ENCODE results near the gene OMA1.
"Not testable (repeated sequence)": the region's sequence is repeated elsewhere in the genome, so short reads cannot be mapped to it uniquely, and the experiment has no call there.

The OMA1 gene

DNA sequence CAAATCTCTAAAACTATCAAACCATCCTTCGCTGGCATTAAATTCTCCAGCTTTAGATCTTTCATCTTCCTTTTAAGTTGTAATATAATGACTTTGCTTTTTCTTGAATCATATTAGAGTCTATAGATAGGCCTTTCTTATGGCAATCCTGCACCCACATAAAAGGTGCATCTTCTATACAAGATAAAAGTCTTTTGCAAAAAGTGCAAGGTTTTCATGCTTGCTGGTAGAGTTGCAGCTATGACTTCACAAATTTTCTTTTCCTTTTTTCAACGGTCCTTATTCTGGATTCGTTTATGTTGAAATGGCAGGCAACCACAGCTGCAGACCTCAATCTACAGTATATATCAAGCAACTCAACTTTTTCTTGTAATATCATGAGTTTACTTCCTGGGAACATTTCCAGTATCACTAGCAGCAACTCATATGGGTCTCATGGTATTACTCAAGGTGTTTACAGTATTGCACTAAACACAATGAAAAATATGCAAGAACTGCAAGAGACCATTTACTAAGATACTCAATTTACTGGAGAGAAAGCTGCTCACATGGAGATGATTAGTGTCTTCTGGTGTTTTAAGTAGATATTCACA lies 22.1 kb downstream of the OMA1 start:
- no peak for DNase-seq

DNA sequence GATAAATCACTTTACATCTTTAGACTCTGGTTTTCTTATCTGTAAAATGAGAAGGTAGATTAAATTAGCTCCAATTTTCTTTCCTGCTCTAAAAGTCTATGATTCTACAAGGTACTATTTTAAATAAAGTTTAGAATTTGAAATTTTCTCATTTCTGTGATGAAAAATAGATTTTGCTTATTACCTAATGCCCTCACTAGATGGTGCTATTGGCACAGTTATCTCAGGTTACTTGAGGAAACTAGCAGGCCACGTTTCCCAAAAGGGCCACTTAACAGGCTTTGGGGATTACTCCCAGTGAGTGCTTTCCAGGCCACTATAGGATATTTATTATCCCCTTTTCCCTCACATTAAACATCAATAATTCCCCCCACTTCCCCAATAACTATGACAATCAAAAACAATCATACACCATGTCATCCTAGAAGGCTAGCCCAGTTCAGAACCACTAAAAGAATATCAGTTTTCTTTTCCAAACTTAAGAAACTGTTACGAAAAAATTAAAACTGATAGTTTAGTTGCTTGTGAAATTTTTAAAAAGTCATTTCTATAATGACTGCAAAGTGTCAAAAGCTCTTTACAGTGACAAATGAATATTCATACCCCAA lies 30.6 kb downstream of the OMA1 start:
- DNase-seq: peak; percentile 82

DNA sequence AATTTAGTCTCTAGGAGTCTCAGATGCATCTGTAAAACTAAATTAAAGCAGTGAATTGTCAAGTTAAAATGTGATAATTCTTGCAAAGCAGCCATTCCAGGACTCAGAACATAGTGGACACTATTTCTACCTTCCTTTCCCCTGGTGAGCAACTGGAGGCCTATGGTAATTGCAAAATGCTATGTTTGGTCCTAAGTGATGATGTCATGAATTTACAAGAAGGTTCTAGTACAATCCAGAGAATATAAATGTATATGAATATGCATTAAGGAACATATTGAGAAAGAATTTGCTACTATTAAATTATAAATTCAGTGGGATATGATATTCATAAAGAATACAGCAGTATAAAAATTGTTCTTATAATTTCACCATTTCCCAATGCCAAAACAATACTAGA lies 32.6 kb downstream of the OMA1 start:
- no peak for DNase-seq

DNA sequence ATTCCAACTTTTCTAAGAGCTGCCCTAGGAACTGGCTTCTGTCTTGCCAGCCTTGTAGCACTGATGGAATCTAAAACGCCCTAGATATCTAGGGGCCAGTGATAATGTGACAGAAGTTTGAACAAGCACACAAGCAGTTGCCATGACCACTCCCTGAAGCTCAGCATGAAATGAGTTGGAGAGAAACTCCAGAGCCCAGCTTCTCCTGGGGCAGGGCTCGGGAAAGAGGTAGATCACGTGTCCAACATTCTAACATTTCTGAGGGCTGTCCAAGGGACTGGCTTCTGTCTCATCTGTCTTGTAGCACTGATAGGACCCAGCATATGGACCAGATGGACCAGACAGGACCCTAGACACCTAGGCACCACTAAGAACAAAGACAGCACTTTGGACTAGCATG lies 37.9 kb downstream of the OMA1 start:
- DNase-seq: no peak

DNA sequence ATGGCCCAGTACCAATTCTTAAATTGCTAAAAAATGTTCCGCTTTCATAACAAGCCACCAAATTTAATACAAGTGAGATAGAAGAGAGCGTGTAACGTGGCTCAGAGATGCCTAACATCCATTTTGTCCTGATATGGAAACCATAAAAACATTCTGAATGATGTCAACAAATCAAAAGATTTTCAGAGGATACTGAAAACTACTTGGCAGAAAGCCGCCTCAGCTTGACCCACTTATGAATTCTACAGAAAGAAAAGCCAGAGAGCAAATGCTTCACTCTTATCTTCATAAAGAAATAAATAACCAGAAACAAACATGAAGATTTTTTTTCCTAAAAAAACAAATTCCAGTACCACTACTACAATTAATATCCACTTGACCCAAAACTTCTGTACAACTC lies 41.2 kb downstream of the OMA1 start:
- DNase-seq: no peak

DNA sequence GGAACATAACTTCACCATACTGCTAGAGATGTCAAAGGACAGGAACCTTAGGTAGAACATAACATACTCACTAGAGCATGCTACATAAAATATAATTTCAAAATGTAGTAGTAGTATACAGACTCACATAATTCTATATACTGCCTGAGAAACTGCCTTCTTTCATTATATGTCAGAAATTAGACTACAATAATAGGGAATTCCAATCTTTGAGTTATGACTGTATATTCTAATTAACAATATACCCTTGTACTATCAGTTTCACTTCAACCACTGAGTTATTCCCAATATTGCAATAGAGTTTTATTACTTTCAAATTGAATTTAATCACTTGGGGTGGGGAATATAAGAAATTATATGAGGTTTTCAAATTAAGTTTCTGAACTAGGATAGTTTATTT lies 44.0 kb downstream of the OMA1 start:
- DNase-seq: no peak

DNA sequence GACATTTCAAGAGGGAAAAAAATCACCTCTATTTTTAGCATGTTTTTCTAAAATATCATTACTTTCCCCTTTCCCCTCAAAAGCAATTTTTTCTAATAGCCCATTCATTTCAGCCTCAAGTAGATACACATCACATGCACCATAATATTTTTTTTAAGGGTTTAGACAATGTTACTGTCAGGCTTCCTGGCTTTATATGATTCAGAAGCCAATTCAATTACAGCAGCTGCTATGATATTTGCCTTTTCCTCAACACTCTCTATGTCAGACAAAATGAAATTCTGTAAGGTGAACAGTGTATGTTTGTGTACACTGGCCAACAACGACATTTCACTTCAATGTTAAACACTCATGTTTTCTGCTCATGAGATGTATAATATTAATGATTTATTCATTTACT lies 46.5 kb downstream of the OMA1 start:
- no peak for DNase-seq

DNA sequence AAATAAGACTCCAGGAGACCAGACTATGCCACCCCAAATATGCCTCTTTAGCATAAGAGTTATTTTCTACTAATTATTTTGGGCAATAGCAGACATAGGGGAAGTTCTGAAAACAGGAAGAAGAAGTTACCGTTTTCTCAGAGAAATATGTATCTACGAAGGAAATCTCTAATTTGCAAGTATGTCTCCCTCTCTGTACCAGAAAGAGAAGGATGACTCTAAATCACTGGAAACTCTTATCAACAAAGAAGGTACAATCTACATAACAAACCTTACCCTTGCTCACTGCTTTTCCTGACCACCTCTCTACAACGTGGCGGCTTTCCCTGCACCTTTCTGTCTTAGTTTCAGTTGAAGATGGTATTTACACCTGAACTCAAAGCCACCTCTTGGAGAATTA lies 49.0 kb downstream of the OMA1 start:
- DNase-seq: no peak

DNA sequence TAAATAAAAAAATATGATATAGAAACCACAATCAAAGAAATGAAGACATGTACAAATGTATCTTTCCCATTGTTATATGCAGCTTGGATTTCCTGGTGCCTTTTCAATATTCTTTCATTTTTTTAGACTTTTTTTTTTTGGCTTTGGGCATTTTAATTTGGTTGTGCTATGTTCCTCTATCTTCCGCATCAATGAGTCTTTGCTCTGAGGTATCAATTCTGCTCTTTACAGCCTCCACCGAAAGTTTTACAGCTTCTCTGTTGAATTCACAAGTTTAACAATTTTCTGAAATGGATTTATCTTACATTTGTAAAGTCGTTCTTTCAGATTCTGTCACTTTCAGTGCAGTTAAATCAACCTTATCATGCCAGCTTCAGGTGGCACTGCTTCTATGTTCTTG lies 50.5 kb downstream of the OMA1 start:
- no peak for DNase-seq

DNA sequence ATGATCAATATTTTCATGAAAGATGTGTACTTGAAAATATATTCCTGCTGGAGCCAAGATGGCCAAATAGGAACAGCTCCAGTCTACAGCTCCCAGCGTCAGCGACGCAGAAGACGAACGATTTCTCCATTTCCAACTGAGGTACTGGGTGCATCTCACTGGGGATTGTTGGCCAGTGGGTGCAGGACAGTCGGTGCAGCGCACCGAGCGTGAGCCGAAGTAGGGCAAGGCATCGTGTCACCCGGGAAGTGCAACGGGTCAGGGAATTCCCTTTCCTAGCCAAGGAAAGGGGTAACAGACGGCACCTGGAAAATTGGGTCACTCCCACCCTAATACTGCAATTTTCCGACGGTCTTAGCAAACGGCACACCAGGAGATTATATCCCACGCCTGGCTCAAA lies 57.6 kb downstream of the OMA1 start:
- not testable (repeated sequence) for DNase-seq

DNA sequence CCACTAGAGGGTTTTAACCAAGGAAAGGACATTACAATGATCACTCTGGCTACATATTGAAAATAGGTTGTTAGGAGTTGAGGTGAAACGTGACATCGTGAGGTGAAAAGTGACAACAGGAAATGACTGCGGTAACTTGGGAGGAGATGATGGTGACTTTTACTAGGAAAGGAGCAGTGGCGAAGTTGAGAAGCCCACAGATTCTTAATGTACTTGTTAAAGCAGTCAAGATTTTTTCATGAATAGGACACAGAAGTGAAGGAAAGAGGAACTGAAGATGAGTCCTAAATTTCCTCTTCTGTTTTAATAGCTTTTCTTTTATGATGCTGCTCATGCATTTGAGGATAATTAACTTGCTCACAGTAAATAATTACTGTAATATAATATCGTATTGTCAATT lies 59.5 kb downstream of the OMA1 start:
- DNase-seq: no peak

DNA sequence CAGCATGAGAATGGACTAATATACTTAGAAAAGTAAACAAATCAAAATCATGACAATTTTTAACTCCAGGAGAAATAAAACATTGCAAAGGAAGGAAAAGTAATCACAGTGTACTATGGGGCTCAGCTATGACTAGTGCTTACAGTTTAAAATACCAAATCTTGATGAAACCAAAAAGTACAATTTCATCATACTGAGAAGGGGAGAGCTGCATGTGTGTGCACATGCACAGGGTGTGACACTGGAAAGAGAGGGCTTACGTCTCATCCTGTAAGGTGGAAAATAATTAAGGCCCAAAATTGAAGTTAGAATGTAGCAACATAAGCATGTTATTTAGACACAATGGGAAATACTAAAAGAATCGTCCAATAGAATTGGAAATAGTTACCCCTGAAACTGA lies 64.6 kb downstream of the OMA1 start:
- no peak for DNase-seq

DNA sequence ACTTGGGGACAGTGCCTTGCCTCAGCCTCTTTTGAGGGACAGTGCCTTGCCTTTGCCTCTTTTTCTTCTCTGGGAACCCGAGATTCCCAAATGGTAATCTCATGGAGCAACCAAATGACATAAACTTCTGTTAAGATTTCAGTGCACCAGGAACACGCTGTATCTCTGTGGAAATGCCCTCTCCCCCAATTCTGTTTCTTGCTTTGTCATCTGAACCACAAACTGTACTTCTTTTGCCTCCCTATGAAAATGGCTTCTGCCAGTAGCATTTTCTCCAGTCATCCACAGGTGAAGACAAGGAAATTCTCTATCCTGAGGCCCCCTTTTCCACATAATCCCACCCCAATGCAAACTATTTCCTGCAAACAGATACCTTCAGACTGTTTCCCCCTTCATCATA lies 66.3 kb downstream of the OMA1 start:
- no peak for DNase-seq

DNA sequence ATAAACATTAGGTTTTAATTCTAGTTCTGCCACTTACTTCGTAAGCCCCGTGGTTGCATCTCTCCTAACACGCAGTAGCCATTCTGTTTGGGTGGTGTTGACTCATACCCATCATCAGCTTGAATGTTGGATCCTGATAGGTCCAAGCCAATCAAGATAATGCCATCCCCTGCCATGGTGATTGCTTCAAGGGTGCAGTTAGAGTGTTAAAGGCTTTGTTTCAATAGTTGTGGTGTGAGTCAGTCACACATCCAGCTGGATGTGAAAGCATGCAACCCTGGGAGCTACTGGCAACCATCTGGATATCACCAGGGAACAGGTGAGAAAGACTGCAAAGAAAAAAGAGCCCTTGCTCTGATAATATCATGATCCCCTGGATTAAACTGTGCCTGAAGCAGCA lies 69.1 kb downstream of the OMA1 start:
- DNase-seq: no peak

DNA sequence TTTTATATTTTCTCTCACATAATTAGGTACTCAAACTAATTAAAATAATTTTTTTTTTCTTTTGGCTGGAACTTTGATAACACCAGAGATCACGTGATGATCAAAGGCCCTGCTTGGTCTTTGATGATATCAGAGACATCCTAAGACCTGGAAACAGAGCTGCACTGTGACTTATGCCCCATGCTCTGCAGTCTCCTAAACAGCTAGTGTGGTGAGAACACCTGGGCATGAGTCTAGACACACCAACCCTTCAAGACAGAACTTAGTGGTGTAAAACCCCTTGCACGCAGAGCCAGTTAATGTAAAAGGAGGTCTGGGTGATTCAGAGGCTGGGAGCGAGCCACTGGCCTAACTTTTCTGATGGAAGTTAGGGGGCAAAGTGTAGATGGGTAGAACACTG lies 70.3 kb downstream of the OMA1 start:
- no peak for DNase-seq

DNA sequence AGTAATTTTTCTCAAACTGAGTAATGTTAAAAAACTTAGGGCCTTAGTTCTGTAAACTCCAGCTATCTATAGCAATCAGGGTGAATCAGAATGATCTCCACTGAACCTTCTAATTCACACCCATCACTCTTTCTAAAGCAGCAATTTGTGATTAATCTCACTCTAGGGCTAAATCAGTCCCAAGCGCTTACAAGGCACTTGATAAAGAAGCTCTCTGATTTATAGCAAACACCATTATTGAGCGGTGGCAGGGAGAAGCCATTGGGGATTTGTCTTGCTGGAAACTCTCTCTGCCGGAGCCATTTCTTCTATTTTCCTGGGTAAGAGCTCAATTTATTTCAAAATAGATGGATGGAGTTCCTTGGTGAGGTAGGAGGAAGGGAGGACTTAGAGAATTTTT lies 77.0 kb downstream of the OMA1 start:
- no peak for DNase-seq

DNA sequence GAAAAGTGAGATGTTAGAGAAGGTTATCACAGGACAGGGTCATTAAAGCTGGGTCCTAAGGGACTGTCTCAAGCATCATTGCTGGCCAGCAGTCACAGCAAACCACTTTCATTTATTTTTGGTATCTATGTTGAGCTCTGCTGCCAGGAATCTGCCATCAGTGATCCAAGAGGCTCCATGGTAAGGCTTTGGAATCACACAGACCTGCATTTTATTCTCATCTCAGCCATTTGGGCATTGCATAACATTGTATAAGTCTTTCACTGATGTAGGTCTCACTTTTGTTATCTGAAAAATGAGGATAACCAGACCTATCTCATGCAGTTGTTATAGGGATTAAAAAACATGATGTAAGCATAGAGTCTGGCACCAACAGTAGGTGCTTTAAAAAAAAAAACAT lies 77.5 kb downstream of the OMA1 start:
- DNase-seq: no peak

DNA sequence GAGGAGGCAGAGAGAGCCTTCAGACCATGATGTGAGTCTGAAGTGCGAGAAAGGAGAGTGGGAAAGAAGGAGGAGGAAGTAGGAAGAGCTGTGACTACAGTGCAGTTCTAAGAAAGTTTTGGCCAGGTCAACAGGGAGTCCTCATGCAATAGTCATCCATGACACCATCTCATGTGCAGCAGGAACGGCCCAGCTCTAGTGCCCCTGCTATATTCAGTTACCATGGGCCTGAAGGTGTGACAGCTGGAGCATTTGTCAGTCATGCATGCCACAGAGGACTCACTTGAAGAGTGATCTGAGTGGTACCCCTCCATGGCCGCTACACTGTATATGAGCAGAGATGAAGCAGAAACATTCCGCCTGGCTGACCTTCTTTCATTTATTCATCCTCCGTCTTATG lies 77.9 kb downstream of the OMA1 start:
- DNase-seq: no peak

DNA sequence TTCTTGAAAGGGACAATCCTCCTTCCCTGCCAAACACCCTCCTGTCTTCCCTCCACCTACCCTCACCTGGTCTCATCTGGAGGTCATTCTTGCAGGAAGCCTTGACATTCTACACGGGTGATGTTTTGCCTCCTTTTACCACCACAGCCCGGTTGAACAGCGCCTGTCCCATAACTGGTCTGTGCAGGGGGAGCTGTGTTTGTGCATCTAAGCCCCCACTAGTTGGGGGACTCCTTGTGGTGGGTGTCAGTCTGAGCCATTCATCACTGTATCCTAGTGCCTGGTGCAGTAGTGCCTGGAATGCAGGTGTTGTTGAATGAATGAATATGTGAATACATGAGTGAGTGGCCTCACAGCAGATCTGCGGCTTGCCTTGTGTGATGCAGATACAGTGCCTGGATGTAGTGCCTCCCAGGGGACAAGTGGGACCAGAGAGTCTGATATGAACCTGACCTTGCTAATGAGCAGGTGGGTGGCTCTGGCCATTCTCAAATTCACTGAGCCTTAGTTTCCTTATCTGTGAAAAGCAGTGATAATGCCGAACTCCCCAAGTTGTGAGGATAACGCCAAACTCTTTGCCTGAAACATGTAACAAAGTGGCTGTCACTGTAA lies 79.8 kb downstream of the OMA1 start:
- no peak for DNase-seq

DNA sequence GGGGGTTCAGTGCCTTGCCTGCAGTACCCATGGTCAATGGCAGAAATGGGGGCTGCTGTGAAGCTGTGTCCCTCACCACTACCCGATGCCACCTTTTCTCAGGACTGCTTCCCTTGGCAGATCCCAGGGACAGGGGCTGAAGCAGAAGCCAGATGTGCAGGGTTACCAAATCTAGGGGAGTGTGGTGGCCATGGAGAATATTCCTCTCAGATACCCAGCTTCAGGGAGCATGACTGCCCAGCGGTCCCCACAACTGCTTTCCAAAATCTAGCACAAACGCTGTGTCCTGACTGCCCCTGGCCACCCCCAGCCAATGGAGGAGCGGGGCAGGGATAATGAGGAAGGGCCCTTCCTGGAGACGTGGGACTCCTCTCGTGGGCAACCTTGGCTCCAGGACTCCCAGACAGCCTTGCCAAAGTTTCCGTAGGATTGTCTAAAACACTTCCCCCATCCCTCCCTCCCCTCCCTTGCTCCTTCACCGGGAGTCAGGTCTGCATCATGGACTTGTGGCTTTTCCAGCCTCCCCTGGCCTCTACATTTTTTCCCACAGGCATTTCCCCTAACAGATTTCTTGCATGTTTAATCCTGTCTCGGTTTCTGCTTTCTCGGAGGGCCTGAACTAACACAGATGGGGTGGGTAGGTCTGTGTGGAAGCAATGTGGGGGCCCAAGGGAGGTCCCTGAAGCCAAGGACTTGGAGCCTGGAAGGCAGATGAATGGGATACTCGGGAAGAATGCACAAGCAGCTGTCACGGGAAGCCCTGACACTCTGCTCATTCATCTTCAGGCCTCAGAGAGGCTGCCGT lies 80.5 kb downstream of the OMA1 start:
- peak; percentile 16 for DNase-seq

DNA sequence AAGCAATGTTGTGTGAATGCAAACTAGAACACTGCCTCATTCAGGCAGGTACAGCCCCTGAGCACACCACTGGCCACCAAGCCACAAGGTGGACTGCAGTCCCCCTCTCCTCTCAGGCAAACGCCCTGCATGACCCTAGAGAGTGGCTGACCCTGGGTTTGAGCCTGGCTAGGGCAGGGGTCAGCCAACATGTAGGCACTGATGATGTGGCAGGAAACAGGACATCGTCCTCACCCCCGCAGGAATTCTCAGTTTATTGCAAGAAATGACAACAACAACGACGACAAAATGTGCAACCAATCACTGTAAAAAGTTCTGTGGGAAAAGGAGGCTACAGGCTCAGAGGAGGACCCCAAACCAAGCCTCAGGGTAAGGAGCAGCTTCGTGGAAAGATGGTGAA lies 81.3 kb downstream of the OMA1 start:
- DNase-seq: no peak

DNA sequence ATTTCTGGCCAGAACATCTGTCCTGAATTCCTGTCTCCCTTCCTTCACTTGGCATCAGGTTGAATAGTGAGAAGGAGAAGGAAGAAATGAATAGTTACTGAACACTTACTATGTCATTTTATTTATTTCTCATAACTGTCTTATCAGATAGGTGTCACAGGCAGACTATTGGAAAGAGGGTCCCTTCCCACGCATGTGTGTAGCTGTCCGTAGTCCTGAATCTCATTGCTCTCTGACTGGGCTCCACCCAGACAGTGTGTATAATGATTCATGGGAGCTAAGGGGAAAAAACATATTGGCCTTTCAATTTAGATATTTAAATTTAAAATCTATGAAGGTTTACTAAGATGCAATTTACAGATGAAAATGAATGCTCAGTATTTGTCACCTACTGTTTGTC lies 86.1 kb downstream of the OMA1 start:
- peak; percentile 60 for DNase-seq

DNA sequence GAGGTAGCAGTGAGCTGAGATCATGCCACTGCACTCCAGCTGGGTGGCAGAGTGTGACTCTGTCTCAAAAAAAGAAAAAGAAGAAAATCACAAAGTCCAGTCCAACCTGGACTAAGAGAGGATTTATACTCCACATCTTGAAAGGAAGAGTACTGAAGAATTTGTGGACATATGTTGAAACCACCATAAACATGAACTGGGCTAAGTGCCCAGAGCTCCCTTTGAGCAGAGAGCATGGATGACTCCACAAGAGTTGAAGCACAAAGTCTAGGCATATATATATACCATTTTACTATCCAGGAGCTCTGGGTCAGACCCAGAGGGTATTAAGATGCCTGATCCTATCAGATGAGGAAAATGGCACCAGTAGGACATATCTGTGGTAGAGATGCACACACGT lies 86.6 kb downstream of the OMA1 start:
- no peak for DNase-seq

DNA sequence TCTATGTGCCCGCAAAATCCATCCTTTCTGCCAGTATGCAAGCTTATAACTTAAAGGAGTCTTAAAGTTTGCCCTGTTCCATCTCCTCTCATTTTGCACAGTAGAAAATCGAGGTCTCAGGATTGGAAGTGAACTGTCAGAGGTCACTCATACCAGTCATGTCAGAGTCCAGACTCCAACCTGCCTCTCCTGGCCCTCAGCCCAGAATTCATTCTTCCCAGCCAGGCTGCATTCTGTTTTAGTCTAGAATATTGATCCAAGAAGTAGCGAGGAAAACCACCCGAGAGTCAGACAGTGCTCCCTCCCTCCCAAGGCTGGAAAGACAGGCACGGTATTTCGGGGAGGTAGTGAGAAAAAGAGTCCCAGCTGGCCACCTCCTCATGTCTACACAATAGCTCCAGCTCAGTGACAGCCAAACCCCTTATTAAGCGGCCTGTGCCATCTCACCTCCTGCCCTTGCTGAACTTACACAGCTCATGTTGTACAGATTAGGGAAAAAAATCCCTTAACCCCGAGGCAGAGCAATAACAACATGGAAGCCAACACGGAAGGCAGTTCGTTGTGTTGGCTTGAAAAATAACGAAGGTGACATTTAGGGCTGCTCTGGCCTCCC lies 89.4 kb downstream of the OMA1 start:
- no peak for DNase-seq

All from eye (tissue), 1 donor.